Bone marrow (tissue), 2 donors: ENCODE results near the gene SLC12A2.

Experiments
- DNase-seq, 2 donors: peaks; one replicate each; lab custom pipeline; 2025; lab: John Stamatoyannopoulos, UW

SLC12A2 gene

GRCh38 chr5:128169401-128170017, 85.9 kb downstream of the SLC12A2 start:
- DNase-seq, result no peak

GRCh38 chr5:128172102-128172501, 88.5 kb downstream of the SLC12A2 start:
- DNase-seq, result no peak

GRCh38 chr5:128174951-128175350, 91.4 kb downstream of the SLC12A2 start:
- no peak for DNase-seq

GRCh38 chr5:128192368-128192767, 108.8 kb downstream of the SLC12A2 start:
- DNase-seq, result no peak

- DNase-seq, result no peak
Observed at GRCh38 chr5:128193665-128194390, 110.3 kb downstream of the SLC12A2 start.

GRCh38 chr5:128195316-128195715, 111.8 kb downstream of the SLC12A2 start:
- no peak for DNase-seq

- DNase-seq, result no peak
Observed at GRCh38 chr5:128196080-128196479, 112.5 kb downstream of the SLC12A2 start.

- no peak for DNase-seq
Observed at GRCh38 chr5:128196791-128197190, 113.2 kb downstream of the SLC12A2 start.

- DNase-seq, result no peak
Observed at GRCh38 chr5:128197896-128198522, 114.4 kb downstream of the SLC12A2 start.

- no peak for DNase-seq
Observed at GRCh38 chr5:128199104-128199503, 115.5 kb downstream of the SLC12A2 start.

- no peak for DNase-seq
Observed at GRCh38 chr5:128199611-128200010, 116.0 kb downstream of the SLC12A2 start.

GRCh38 chr5:128201065-128201926, 117.7 kb downstream of the SLC12A2 start:
- DNase-seq, result peak; percentile 18 to 23

GRCh38 chr5:128202320-128202719, 118.8 kb downstream of the SLC12A2 start:
- no peak for DNase-seq

GRCh38 chr5:128208436-128208835, 124.9 kb downstream of the SLC12A2 start:
- DNase-seq, result no peak

GRCh38 chr5:128212191-128212806, 128.7 kb downstream of the SLC12A2 start:
- no peak for DNase-seq

GRCh38 chr5:128213340-128213739, 129.8 kb downstream of the SLC12A2 start:
- DNase-seq, result peak in 1 of 2 donors; percentile 12

- no peak for DNase-seq
Observed at GRCh38 chr5:128213833-128214232, 130.3 kb downstream of the SLC12A2 start.

- DNase-seq, result no peak
Observed at GRCh38 chr5:128216285-128216684, 132.7 kb downstream of the SLC12A2 start.

GRCh38 chr5:128216860-128217531, 133.4 kb downstream of the SLC12A2 start:
- no peak for DNase-seq

GRCh38 chr5:128220841-128221240, 137.3 kb downstream of the SLC12A2 start:
- no peak for DNase-seq

- no peak for DNase-seq
Observed at GRCh38 chr5:128224336-128224735, 140.8 kb downstream of the SLC12A2 start.
